RWPE2 (cell line): ENCODE data around the gene ENTPD6.

ENCODE experiments used
- ATAC-seq: fragments of 200-7000 bp; cut with Tn5 transposase; 3 replicates; pipeline ENCODE4 v1.9.1; 2021; ENCODE audit warnings: low read depth
- DNase-seq: peaks from one replicate; pipeline ENCODE4 v3.0.0-alpha.2; 2020; ENCODE audit warnings: low spot score
- H3K27ac ChIP-seq: fragments of 450-650 bp; 2 replicates; pipeline ENCODE4 v1.5.1; 2017; ENCODE audit warnings: mild to moderate bottlenecking; ENCODE audit not compliant: poor library complexity, severe bottlenecking
- H3K27me3 ChIP-seq: fragments of 250-450 bp; sonication (Bioruptor Pico); 2 replicates; pipeline ENCODE4 v1.5.1; 2021; ENCODE audit warnings: mild to moderate bottlenecking, moderate library complexity; ENCODE audit not compliant: insufficient read depth, poor library complexity, severe bottlenecking
- H3K36me3 ChIP-seq: fragments of 250-450 bp; sonication (Bioruptor Pico); 2 replicates; pipeline ENCODE4 v1.5.1; 2020; ENCODE audit warnings: low read depth, mild to moderate bottlenecking, moderate library complexity
- H3K4me1 ChIP-seq: fragments of 250-450 bp; sonication (Bioruptor Pico); 2 replicates; pipeline ENCODE4 v1.5.1; 2021; ENCODE audit warnings: mild to moderate bottlenecking, moderate library complexity; ENCODE audit not compliant: insufficient read depth, poor library complexity, severe bottlenecking
- H3K4me3 ChIP-seq: fragments of 250-450 bp; sonication (Bioruptor Pico); 2 replicates; pipeline ENCODE4 v1.5.1; 2021; ENCODE audit warnings: mild to moderate bottlenecking, moderate library complexity; ENCODE audit not compliant: severe bottlenecking
- H3K9me3 ChIP-seq: fragments of 250-450 bp; sonication (Bioruptor Pico); 2 replicates; pipeline ENCODE4 v1.5.1; 2021; ENCODE audit warnings: mild to moderate bottlenecking, moderate library complexity; ENCODE audit not compliant: severe bottlenecking
- CTCF ChIP-seq: fragments of 450-650 bp; IDR thresholded peaks from one replicate; pipeline ENCODE4 v1.5.1; 2017; ENCODE audit warnings: mild to moderate bottlenecking, moderate library complexity; ENCODE audit not compliant: poor library complexity, severe bottlenecking

Gene ENTPD6

GRCh38 chr20:25249198-25249931 is 53.9 kb downstream of the ENTPD6 start:
- H3K27ac ChIP-seq: peak overlapping the region; percentile 79
- no peak for DNase-seq

GRCh38 chr20:25250508-25250907 is 55.0 kb downstream of the ENTPD6 start:
- no peaks in the 10 kb centered on the region for H3K9me3 ChIP-seq
- H3K27ac ChIP-seq: peak overlapping the region; percentile 79
- no peaks in the 10 kb centered on the region for H3K27me3 ChIP-seq
- H3K4me1 ChIP-seq: peaks cover 28% of the 10 kb centered on the region
- TF ChIP-seq CTCF: no peak
- no peak for ATAC-seq
- H3K36me3 ChIP-seq: peaks cover 61% of the 10 kb centered on the region
- H3K4me3 ChIP-seq: peak overlapping the region; percentile 96
- DNase-seq: no peak

More at GRCh38 chr20:25249198-25249931, 53.9 kb downstream of the ENTPD6 start:
- Histone ChIP-seq H3K9me3 (no peaks in the 10 kb centered on the region), H3K36me3 (peaks cover 50% of the 10 kb centered on the region), H3K4me1 (peaks cover 28% of the 10 kb centered on the region), H3K27me3 (no peaks in the 10 kb centered on the region), H3K4me3 (peak overlapping the region; percentile 96)
- TF ChIP-seq CTCF: peak; percentile 39
- ATAC-seq: no peak

GRCh38 chr20:25251019-25251418 is 55.5 kb downstream of the ENTPD6 start:
- no peaks in the 10 kb centered on the region for H3K27me3 ChIP-seq
- peaks cover 66% of the 10 kb centered on the region for H3K36me3 ChIP-seq
- no peak for ATAC-seq
- no peak overlapping the region for H3K27ac ChIP-seq
- H3K9me3 ChIP-seq: no peaks in the 10 kb centered on the region
- no peak for DNase-seq
- TF ChIP-seq CTCF: no peak
- no peak overlapping the region for H3K4me3 ChIP-seq
- peaks cover 23% of the 10 kb centered on the region for H3K4me1 ChIP-seq

GRCh38 chr20:25251558-25251957 is 56.0 kb downstream of the ENTPD6 start:
- no peak overlapping the region for H3K4me3 ChIP-seq

More at GRCh38 chr20:25251558-25251957, 56.0 kb downstream of the ENTPD6 start:
- DNase-seq (no peak), ATAC-seq (no peak)
- H3K27ac ChIP-seq: no peak overlapping the region
- TF ChIP-seq CTCF: no peak
- peaks cover 18% of the 10 kb centered on the region for H3K4me1 ChIP-seq
- H3K36me3 ChIP-seq: peaks cover 68% of the 10 kb centered on the region
- H3K27me3 ChIP-seq: no peaks in the 10 kb centered on the region
- no peaks in the 10 kb centered on the region for H3K9me3 ChIP-seq
